ENCODE data around the gene ERC2.

The ERC2 gene

GRCh38 chr3:56003129-56003528 lies 465.1 kb downstream of the ERC2 start:
- in situ Hi-C loops (cut with HindIII; ENCODE audit: low sequenced_read_pairs) = no loop called here
- no peak for DNase-seq (ENCODE audit: low read depth)
- no peak overlapping the region for H3K4me3 ChIP-seq (ENCODE audit: low read depth, low read length)
- no peak for TF ChIP-seq CTCF (IDR thresholded peaks at IDR 0.05; ENCODE audit: low read depth, low read length, missing control alignments)

- TF ChIP-seq CTCF (IDR thresholded peaks at IDR 0.05; ENCODE audit: low read depth, low read length, missing control alignments) = no peak
- no peak overlapping the region for H3K4me3 ChIP-seq (ENCODE audit: low read depth, low read length)
- DNase-seq (ENCODE audit: low read depth) = no peak
- in situ Hi-C loops (cut with HindIII; ENCODE audit: low sequenced_read_pairs) = no loop called here
Observed at GRCh38 chr3:56001991-56002390, 466.3 kb downstream of the ERC2 start.

GRCh38 chr3:56001537-56001936 lies 466.7 kb downstream of the ERC2 start:
- in situ Hi-C loops (cut with HindIII; ENCODE audit: low sequenced_read_pairs) = no loop called here
- TF ChIP-seq CTCF (IDR thresholded peaks at IDR 0.05; ENCODE audit: low read depth, low read length, missing control alignments) = no peak
- H3K4me3 ChIP-seq (ENCODE audit: low read depth, low read length) = no peak overlapping the region
- DNase-seq (ENCODE audit: low read depth) = no peak

GRCh38 chr3:55989366-55989765 lies 478.9 kb downstream of the ERC2 start:
- no peak for TF ChIP-seq CTCF (IDR thresholded peaks at IDR 0.05; ENCODE audit: low read depth, low read length, missing control alignments)
- in situ Hi-C loops (cut with HindIII; ENCODE audit: low sequenced_read_pairs) = no loop called here
- no peak overlapping the region for H3K4me3 ChIP-seq (ENCODE audit: low read depth, low read length)
- DNase-seq (ENCODE audit: low read depth) = no peak

GRCh38 chr3:55988905-55989304 lies 479.4 kb downstream of the ERC2 start:
- in situ Hi-C loops (cut with HindIII; ENCODE audit: low sequenced_read_pairs) = no loop called here
- no peak overlapping the region for H3K4me3 ChIP-seq (ENCODE audit: low read depth, low read length)
- TF ChIP-seq CTCF (IDR thresholded peaks at IDR 0.05; ENCODE audit: low read depth, low read length, missing control alignments) = no peak
- DNase-seq (ENCODE audit: low read depth) = no peak

GRCh38 chr3:55984626-55985025 lies 483.6 kb downstream of the ERC2 start:
- TF ChIP-seq CTCF (IDR thresholded peaks at IDR 0.05; ENCODE audit: low read depth, low read length, missing control alignments) = no peak
- no peak for DNase-seq (ENCODE audit: low read depth)
- in situ Hi-C loops (cut with HindIII; ENCODE audit: low sequenced_read_pairs) = no loop called here
- no peak overlapping the region for H3K4me3 ChIP-seq (ENCODE audit: low read depth, low read length)

GRCh38 chr3:55978953-55979352 lies 489.3 kb downstream of the ERC2 start:
- TF ChIP-seq CTCF (IDR thresholded peaks at IDR 0.05; ENCODE audit: low read depth, low read length, missing control alignments) = no peak
- no peak overlapping the region for H3K4me3 ChIP-seq (ENCODE audit: low read depth, low read length)
- in situ Hi-C loops (cut with HindIII; ENCODE audit: low sequenced_read_pairs) = no loop called here
- no peak for DNase-seq (ENCODE audit: low read depth)

Measured in astrocyte of the cerebellum (primary cell).